Measurements from ENCODE around the gene PRLH. TPM values are rescaled to one million over a fixed set of nuclear protein-coding genes. Genes with fewer than 3 reads are reported as not detected.

The PRLH gene
- total and polyA plus RNA-seq, 2 of the 13 experiments (the other 11 are each of a cell fraction or from before 2014, with no cell fraction given), result not detected

DNA sequence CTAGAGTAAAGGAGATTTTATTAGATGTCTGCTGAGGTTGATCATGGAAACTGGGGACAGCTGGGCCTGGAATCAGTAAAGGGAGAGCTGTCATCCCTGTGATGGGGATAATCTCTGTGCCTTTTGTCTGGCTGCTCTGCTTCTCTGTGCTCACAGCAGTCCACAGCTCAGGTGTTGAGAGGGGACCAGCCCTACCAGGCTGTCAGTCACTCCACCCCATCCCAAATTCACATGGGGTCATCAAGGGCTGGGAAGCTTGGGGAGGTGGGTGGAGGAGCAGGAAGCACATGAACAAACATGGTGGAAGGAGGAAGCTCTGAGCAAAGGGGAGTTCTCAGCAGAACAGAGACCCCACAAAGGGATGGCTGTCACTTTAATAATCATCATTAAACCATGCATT is 47.3 kb downstream of the PRLH start:
- peak overlapping the region; percentile 19; the same call in 1 of the 2 replicates for H3K9ac ChIP-seq (ENCODE audit: insufficient read depth, low read depth, low read length)
- H3K27ac ChIP-seq (ENCODE audit: extremely low read length, insufficient read depth, low read length), result no peak overlapping the region
- H3K27me3 ChIP-seq (ENCODE audit: control insufficient read depth in 1 of 2, insufficient read depth in 2 of 2, low read length in 2 of 2), result peaks cover 0 to 35% of the 10 kb centered on the region in 2 experiments; a peak in 3 of 5 replicates
- intact Hi-C loops (cut with micrococcal nuclease; ENCODE audit: unreplicated experiment), result loop anchor here (2.0 kb wide), 1 partner anchor 13 kb away; no protein-coding TSS in a partner anchor
- no peaks in the 10 kb centered on the region for H3K9me3 ChIP-seq (ENCODE audit: low read length)
- FAIRE-seq, result no peak
- H3K4me2 ChIP-seq (ENCODE audit: low read depth, low read length), result peak overlapping the region; percentile 61
- no peaks in the 10 kb centered on the region for H3K79me2 ChIP-seq (ENCODE audit: insufficient read depth, low read length)
- H2AFZ ChIP-seq (ENCODE audit: low read length), result no peak overlapping the region
- no TSS peak for BruUV-seq (replicated peaks)
- ChIA-PET POLR2A (interaction anchor here (1.0 to 2.0 kb wide), 3 partner anchors 12 to 49 kb away, joined by 3 to 9 read pairs (median 3); no protein-coding TSS in a partner anchor), CTCF (ENCODE audit: low intra/inter-chr PET ratio, low total read pairs) (interaction anchor here (1.0 to 1.4 kb wide), 2 partner anchors 8 to 110 kb away, joined by 3 to 6 read pairs; no protein-coding TSS in a partner anchor)
- peak; percentile 33 for ATAC-seq
- TF ChIP-seq ZNF549 (CRISPR knock-in tag; IDR thresholded peaks at IDR 0.05) (no peak), ZNF543 (CRISPR knock-in tag; IDR thresholded peaks at IDR 0.05) (0 out of 2 replicates have a peak, but pooled peaks have one; percentile 6), SRY (CRISPR knock-in tag; IDR thresholded peaks at IDR 0.05) (0 out of 2 replicates have a peak, but pooled peaks have one; percentile 48), ZNF501 (CRISPR knock-in tag; IDR thresholded peaks at IDR 0.05) (0 out of 2 replicates have a peak, but pooled peaks have one; percentile 10), AHR (CRISPR knock-in tag; IDR thresholded peaks at IDR 0.05) (0 out of 2 replicates have a peak, but pooled peaks have one; percentile 6), ZNF775 (CRISPR knock-in tag; IDR thresholded peaks at IDR 0.05; ENCODE audit: borderline replicate concordance) (no peak), ZNF30 (CRISPR knock-in tag; IDR thresholded peaks at IDR 0.05) (no peak), NRL (CRISPR knock-in tag; IDR thresholded peaks at IDR 0.05; ENCODE audit: borderline replicate concordance) (0 out of 2 replicates have a peak, but pooled peaks have one; percentile 49), ZNF572 (CRISPR knock-in tag; IDR thresholded peaks at IDR 0.05) (0 out of 2 replicates have a peak, but pooled peaks have one; percentile 42), XBP1 (CRISPR knock-in tag; IDR thresholded peaks at IDR 0.05) (no peak), ZBTB21 (CRISPR knock-in tag; IDR thresholded peaks at IDR 0.05) (no peak), ZNF768 (CRISPR knock-in tag; IDR thresholded peaks at IDR 0.05) (peak; percentile 69; the same call in 1 of the 2 replicates)
- TF ChIP-seq, protein P1, sequence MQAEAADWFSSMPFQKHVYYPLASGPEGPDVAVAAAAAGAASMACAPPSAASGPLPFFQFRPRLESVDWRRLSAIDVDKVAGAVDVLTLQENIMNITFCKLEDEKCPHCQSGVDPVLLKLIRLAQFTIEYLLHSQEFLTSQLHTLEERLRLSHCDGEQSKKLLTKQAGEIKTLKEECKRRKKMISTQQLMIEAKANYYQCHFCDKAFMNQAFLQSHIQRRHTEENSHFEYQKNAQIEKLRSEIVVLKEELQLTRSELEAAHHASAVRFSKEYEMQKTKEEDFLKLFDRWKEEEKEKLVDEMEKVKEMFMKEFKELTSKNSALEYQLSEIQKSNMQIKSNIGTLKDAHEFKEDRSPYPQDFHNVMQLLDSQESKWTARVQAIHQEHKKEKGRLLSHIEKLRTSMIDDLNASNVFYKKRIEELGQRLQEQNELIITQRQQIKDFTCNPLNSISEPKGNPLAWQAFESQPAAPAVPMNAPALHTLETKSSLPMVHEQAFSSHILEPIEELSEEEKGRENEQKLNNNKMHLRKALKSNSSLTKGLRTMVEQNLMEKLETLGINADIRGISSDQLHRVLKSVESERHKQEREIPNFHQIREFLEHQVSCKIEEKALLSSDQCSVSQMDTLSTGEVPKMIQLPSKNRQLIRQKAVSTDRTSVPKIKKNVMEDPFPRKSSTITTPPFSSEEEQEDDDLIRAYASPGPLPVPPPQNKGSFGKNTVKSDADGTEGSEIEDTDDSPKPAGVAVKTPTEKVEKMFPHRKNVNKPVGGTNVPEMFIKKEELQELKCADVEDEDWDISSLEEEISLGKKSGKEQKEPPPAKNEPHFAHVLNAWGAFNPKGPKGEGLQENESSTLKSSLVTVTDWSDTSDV (CRISPR knock-in tag; IDR thresholded peaks at IDR 0.05), result 0 out of 2 replicates have a peak, but pooled peaks have one; percentile 37
- TF ChIP-seq, protein P2, sequence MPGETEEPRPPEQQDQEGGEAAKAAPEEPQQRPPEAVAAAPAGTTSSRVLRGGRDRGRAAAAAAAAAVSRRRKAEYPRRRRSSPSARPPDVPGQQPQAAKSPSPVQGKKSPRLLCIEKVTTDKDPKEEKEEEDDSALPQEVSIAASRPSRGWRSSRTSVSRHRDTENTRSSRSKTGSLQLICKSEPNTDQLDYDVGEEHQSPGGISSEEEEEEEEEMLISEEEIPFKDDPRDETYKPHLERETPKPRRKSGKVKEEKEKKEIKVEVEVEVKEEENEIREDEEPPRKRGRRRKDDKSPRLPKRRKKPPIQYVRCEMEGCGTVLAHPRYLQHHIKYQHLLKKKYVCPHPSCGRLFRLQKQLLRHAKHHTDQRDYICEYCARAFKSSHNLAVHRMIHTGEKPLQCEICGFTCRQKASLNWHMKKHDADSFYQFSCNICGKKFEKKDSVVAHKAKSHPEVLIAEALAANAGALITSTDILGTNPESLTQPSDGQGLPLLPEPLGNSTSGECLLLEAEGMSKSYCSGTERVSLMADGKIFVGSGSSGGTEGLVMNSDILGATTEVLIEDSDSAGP (CRISPR knock-in tag; IDR thresholded peaks at IDR 0.05; ENCODE audit: borderline replicate concordance), result 0 out of 2 replicates have a peak, but pooled peaks have one; percentile 10
- H4K20me1 ChIP-seq (ENCODE audit: insufficient read depth, low read length), result no peaks in the 10 kb centered on the region
- in situ Hi-C loops (cut with HindIII; ENCODE audit: extremely low pct_ligation_motif_present, low pct_unique_long_range_greater_than_20kb), result no loop called here
- peaks cover 39% of the 10 kb centered on the region for H3K4me1 ChIP-seq (ENCODE audit: insufficient read depth, low read length)
- peak overlapping the region in 1 of 3 experiments; percentile 21; a peak in 1 of 6 replicates for H3K4me3 ChIP-seq (replicated peaks in 1 of 3; ENCODE audit: insufficient read depth in 1 of 3, low read depth in 2 of 3, low read length in 3 of 3)
- H3K36me3 ChIP-seq (replicated peaks in 1 of 2; ENCODE audit: control insufficient read depth in 1 of 2, insufficient read depth in 2 of 2, low read length in 2 of 2), result no peaks in the 10 kb centered on the region
- DNase-seq (ENCODE audit: low spot score), result no peak
